Suprapubic skin (tissue), 4 donors: ENCODE measurements around the gene ROBO1. TPM values are rescaled to one million over a fixed set of nuclear protein-coding genes. Genes with fewer than 3 reads are reported as not detected.

ENCODE experiments used
- DNase-seq, 2 donors: peaks; one replicate each; pipeline ENCODE4 v3.0.0-alpha.2; 2019; ENCODE audit warnings: low spot score in 2 of 2
- H3K27ac ChIP-seq: fragments of 200-600 bp; sonication (generic); one replicate; pipeline ENCODE4 v1.5.1; 2019
- H3K27me3 ChIP-seq: fragments of 200-600 bp; sonication (generic); one replicate; pipeline ENCODE4 v1.5.1; 2019
- H3K36me3 ChIP-seq: fragments of 200-600 bp; sonication (generic); one replicate; pipeline ENCODE4 v1.5.1; 2019
- H3K4me1 ChIP-seq: fragments of 200-600 bp; sonication (generic); one replicate; pipeline ENCODE4 v1.5.1; 2019
- H3K4me3 ChIP-seq: fragments of 200-600 bp; sonication (generic); one replicate; pipeline ENCODE4 v1.5.1; 2019; ENCODE audit warnings: mild to moderate bottlenecking
- H3K9me3 ChIP-seq: fragments of 200-600 bp; sonication (generic); one replicate; pipeline ENCODE4 v1.5.1; 2019
- EP300 ChIP-seq: sonication (generic); formaldehyde crosslinking; IDR thresholded peaks from one replicate; pipeline ENCODE4 v1.6.1; 2017; ENCODE audit warnings: antibody characterized with exemption
- POLR2A ChIP-seq, 2 donors: fragments of 450-650 bp; IDR thresholded peaks; one replicate each; pipeline ENCODE4 v1.6.1; 2017; ENCODE audit warnings: antibody characterized with exemption in 2 of 2, mild to moderate bottlenecking in 2 of 2, moderate library complexity in 2 of 2
- POLR2AphosphoS5 ChIP-seq, 3 donors: sonication (generic); formaldehyde crosslinking; IDR thresholded peaks; one replicate each; pipeline ENCODE4 v1.6.1; 2017; ENCODE audit warnings: antibody characterized with exemption in 3 of 3
- WGBS: methylation state at CpG from one replicate; pipeline ENCODE4 v1.1.5; 2018; 5-methylcytosine and 5-hydroxymethylcytosine counted together
- total RNA-seq, 4 donors: library from RNA; depleted of rRNA; stranded (reverse); fragments of >200 nt; gene quantifications; one replicate each; pipeline ENCODE4 v1.1.0, GENCODE V29; 2016
- TF ChIP-seq, protein P1 (sequence below), 2 donors: fragments of 200-600 bp in 1 of 2; fragments of 450-650 bp in 1 of 2; sonication (generic) in 1 of 2; IDR thresholded peaks; one replicate each; pipeline ENCODE4 v1.5.1; 2016 to 2019; ENCODE audit warnings: antibody characterized with exemption in 2 of 2, mild to moderate bottlenecking in 1 of 2, moderate library complexity in 1 of 2

The ROBO1 gene
- total RNA-seq, 4 donors from 2014 or later, result 67.7 to 80.3 (median 71.3) TPM

DNA sequence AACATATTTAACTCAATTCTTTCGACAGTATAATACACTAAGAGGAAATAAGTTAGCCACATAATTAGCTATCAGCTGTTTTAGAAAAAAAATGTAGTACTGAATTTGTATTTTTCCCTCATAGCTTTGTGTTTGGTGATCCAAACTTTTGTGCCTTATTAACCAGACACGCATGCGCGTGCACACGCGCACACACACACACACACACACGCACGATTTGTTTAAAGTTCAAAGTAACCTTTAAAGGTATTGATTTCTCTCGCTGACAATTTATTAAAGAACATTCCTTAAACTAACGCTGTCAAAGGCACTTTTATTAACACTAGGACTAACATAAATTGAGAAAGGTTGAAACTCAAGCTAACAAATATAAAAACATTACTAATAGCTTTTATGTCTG lies 198.9 kb downstream of the ROBO1 start:
- Histone ChIP-seq H3K27me3 (no peaks in the 10 kb centered on the region), H3K4me1 (no peaks in the 10 kb centered on the region), H3K9me3 (no peaks in the 10 kb centered on the region), H3K4me3 (no peak overlapping the region), H3K27ac (no peak overlapping the region), H3K36me3 (no peaks in the 10 kb centered on the region)
- no peak for DNase-seq
- 93% methylated on average over 10 of the region's 10 CpGs for WGBS
- TF ChIP-seq, protein P1, sequence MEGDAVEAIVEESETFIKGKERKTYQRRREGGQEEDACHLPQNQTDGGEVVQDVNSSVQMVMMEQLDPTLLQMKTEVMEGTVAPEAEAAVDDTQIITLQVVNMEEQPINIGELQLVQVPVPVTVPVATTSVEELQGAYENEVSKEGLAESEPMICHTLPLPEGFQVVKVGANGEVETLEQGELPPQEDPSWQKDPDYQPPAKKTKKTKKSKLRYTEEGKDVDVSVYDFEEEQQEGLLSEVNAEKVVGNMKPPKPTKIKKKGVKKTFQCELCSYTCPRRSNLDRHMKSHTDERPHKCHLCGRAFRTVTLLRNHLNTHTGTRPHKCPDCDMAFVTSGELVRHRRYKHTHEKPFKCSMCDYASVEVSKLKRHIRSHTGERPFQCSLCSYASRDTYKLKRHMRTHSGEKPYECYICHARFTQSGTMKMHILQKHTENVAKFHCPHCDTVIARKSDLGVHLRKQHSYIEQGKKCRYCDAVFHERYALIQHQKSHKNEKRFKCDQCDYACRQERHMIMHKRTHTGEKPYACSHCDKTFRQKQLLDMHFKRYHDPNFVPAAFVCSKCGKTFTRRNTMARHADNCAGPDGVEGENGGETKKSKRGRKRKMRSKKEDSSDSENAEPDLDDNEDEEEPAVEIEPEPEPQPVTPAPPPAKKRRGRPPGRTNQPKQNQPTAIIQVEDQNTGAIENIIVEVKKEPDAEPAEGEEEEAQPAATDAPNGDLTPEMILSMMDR (IDR thresholded peaks at IDR 0.05), result no peak
- TF ChIP-seq POLR2A (IDR thresholded peaks at IDR 0.05) (no peak), POLR2AphosphoS5 (IDR thresholded peaks at IDR 0.05) (no peak), EP300 (no peak)

DNA sequence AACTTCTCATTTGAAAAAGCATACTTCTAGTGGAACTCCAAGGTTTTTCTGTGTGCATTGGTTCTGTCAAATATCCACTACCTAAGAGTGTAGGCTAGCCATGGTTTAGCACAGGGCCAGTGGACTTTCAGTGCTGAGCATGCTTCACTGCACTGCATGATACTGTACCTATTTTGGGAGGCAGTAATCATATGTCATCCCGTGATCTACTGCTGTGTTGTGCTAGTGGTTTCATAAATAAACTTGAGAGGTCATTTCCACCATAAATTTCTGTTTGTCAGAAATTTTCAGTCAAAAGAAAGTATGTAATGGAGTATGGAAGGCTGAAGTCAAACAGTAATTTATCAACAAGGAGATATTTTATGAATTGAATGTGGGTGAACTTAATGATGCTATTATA lies 203.6 kb downstream of the ROBO1 start:
- Histone ChIP-seq H3K27ac (no peak overlapping the region), H3K4me1 (no peaks in the 10 kb centered on the region), H3K36me3 (no peaks in the 10 kb centered on the region), H3K4me3 (no peak overlapping the region), H3K9me3 (no peaks in the 10 kb centered on the region), H3K27me3 (no peaks in the 10 kb centered on the region)
- TF ChIP-seq, protein P1 (IDR thresholded peaks at IDR 0.05), result no peak
- no peak for TF ChIP-seq EP300
- TF ChIP-seq POLR2AphosphoS5 (IDR thresholded peaks at IDR 0.05), result no peak
- TF ChIP-seq POLR2A (IDR thresholded peaks at IDR 0.05), result no peak
- no peak for DNase-seq
- 27% methylated on average over 1 of the region's 1 CpG for WGBS

DNA sequence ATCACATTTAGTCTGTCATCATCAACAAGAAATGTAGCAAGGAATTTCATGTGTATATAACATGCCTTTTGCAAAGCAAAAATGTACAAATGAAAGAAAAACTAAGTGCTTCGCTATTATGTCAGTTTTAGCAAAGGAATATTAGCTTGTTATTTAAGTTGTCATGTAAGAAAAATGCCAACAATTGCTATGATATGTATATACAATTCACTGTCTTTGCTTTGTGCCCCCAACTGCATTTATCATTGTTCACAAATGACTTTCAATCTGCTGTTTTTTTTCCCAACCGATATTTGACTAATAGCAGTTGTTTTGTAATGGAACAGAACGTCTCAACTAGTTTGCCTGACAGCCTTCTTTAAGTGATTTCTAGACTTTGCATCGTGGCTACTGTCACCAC lies 207.1 kb downstream of the ROBO1 start:
- no peaks in the 10 kb centered on the region for H3K9me3 ChIP-seq
- H3K27ac ChIP-seq, result no peak overlapping the region
- TF ChIP-seq, protein P1 (IDR thresholded peaks at IDR 0.05), result no peak
- TF ChIP-seq POLR2AphosphoS5 (IDR thresholded peaks at IDR 0.05) (no peak), POLR2A (IDR thresholded peaks at IDR 0.05) (no peak), EP300 (no peak)
- no peaks in the 10 kb centered on the region for H3K4me1 ChIP-seq
- no peak overlapping the region for H3K4me3 ChIP-seq
- H3K27me3 ChIP-seq, result no peaks in the 10 kb centered on the region
- DNase-seq, result no peak
- WGBS, result 55% methylated on average over 4 of the region's 4 CpGs
- no peaks in the 10 kb centered on the region for H3K36me3 ChIP-seq

DNA sequence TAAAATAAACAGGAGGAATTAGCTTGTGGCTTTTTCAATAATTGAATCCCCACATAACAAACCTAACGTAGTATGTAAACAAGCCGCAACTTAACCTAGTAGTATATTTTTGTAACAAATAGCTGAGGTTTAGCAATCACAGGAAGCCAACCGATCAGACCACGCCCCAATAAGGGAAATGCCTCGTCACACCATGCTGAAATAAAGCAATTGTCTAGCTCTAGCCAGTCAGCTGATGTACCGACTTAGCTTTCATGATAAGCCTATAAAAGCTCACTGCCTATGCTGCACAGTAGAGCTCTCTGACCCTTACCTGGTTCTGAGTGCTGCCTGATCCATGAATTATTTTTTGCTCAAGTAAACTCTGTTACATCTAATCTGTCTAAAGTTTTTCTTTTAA lies 208.9 kb downstream of the ROBO1 start:
- DNase-seq, result no peak
- H3K36me3 ChIP-seq, result no peaks in the 10 kb centered on the region
- no peaks in the 10 kb centered on the region for H3K9me3 ChIP-seq
- H3K4me3 ChIP-seq, result no peak overlapping the region
- no peaks in the 10 kb centered on the region for H3K27me3 ChIP-seq
- WGBS, result 69% methylated on average over 6 of the region's 6 CpGs
- H3K27ac ChIP-seq, result no peak overlapping the region
- no peaks in the 10 kb centered on the region for H3K4me1 ChIP-seq
- TF ChIP-seq POLR2AphosphoS5 (IDR thresholded peaks at IDR 0.05), result no peak
- TF ChIP-seq, protein P1 (IDR thresholded peaks at IDR 0.05), result no peak
- no peak for TF ChIP-seq EP300
- no peak for TF ChIP-seq POLR2A (IDR thresholded peaks at IDR 0.05)

DNA sequence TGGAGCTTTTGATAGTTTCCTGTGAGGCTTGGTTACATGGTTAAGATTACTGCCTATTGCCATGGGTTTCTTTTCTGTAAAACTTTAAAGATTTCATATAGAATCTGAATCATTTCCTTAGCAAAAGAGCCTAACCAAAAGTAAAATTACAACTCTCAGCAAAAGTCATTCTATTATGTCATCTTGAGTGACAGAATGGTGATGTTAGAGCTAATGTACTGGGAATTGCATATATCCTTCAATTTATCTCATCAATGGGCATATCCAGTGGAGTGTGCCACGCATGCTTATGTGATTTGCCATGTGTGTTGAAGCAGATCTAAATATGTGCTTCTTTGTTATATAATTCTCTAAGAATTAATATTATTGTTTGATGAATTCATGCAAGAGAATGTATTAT lies 212.1 kb downstream of the ROBO1 start:
- DNase-seq, result no peak
- Histone ChIP-seq H3K4me1 (no peaks in the 10 kb centered on the region), H3K27me3 (no peaks in the 10 kb centered on the region), H3K36me3 (no peaks in the 10 kb centered on the region), H3K27ac (no peak overlapping the region), H3K4me3 (no peak overlapping the region), H3K9me3 (no peaks in the 10 kb centered on the region)
- TF ChIP-seq EP300, result no peak
- no peak for TF ChIP-seq POLR2AphosphoS5 (IDR thresholded peaks at IDR 0.05)
- TF ChIP-seq POLR2A (IDR thresholded peaks at IDR 0.05), result no peak
- TF ChIP-seq, protein P1 (IDR thresholded peaks at IDR 0.05), result no peak
- 87% methylated on average over 1 of the region's 1 CpG for whole genome bisulfite sequencing
